Neuronal stem cell (in vitro differentiated cells): ENCODE measurements around the gene PCDHB5.
A peak's percentile ranks its signal among the peaks of the same experiment; 100 is the strongest.
"Not testable (repeated sequence)": the region's sequence is repeated elsewhere in the genome, so short reads cannot be mapped to it uniquely, and the experiment has no call there.

Source experiments
- DNase-seq: peaks from one replicate; pipeline ENCODE4 v3.0.0-alpha.2; 2013; ENCODE audit warnings: low spot score
- H2AFZ ChIP-seq: one replicate; pipeline ENCODE4 v1.6.1; 2013; ENCODE audit warnings: mild to moderate bottlenecking, low read length, inconsistent platforms
- H2AK5ac ChIP-seq: 2 replicates; pipeline ENCODE4 v1.6.1; 2013; ENCODE audit warnings: low read depth, mild to moderate bottlenecking, inconsistent platforms, low read length, moderate library complexity, mixed read lengths
- H2BK120ac ChIP-seq: 2 replicates; pipeline ENCODE4 v1.6.1; 2013; ENCODE audit warnings: low read depth, mild to moderate bottlenecking, inconsistent platforms, low read length, moderate library complexity, mixed read lengths
- H2BK12ac ChIP-seq: one replicate; pipeline ENCODE4 v1.6.1; 2013; ENCODE audit warnings: low read length, inconsistent platforms
- H2BK15ac ChIP-seq: 2 replicates; pipeline ENCODE4 v1.6.1; 2013; ENCODE audit warnings: mild to moderate bottlenecking, low read length, inconsistent platforms, mixed read lengths
- H2BK5ac ChIP-seq: one replicate; pipeline ENCODE4 v1.6.1; 2013; ENCODE audit warnings: inconsistent platforms, mild to moderate bottlenecking, low read length, moderate library complexity
- H3K14ac ChIP-seq: one replicate; pipeline ENCODE4 v1.6.1; 2013; ENCODE audit warnings: low read length, inconsistent platforms
- H3K18ac ChIP-seq: 2 replicates; pipeline ENCODE4 v1.6.1; 2013; ENCODE audit warnings: low read length, inconsistent platforms
- H3K23ac ChIP-seq: 2 replicates; pipeline ENCODE4 v1.6.1; 2013; ENCODE audit warnings: low read depth, mild to moderate bottlenecking, mixed read lengths, low read length, inconsistent platforms; ENCODE audit not compliant: poor library complexity
- H3K27ac ChIP-seq: replicated peaks from 3 replicates; pipeline ENCODE4 v1.5.1; 2013; ENCODE audit warnings: low read length, inconsistent platforms
- H3K27me3 ChIP-seq, 3 experiments: 2 replicates each; pipeline ENCODE4 v1.6.1; 2013; ENCODE audit warnings: low read length in 3 of 3, mild to moderate bottlenecking in 2 of 3, inconsistent platforms in 1 of 3, low read depth in 1 of 3, mixed read lengths in 1 of 3, moderate library complexity in 1 of 3; ENCODE audit not compliant: control insufficient read depth in 3 of 3, insufficient read depth in 3 of 3
- H3K36me3 ChIP-seq, 2 donors: replicated peaks in 1 of 2; 2 replicates each; pipeline ENCODE4 v1.6.1; 2013; ENCODE audit warnings: low read length in 2 of 2; ENCODE audit not compliant: control insufficient read depth in 2 of 2, insufficient read depth in 2 of 2
- H3K4ac ChIP-seq: 2 replicates; pipeline ENCODE4 v1.6.1; 2013; ENCODE audit warnings: inconsistent platforms, mild to moderate bottlenecking, low read length, moderate library complexity
- H3K4me1 ChIP-seq, 2 donors: 1 replicate in 1 of 2; 2 replicates in 1 of 2; pipeline ENCODE4 v1.6.1; 2013; ENCODE audit warnings: low read length in 2 of 2, low read depth in 1 of 2; ENCODE audit not compliant: control insufficient read depth in 2 of 2, insufficient read depth in 1 of 2
- H3K4me2 ChIP-seq: one replicate; pipeline ENCODE4 v1.6.1; 2013; ENCODE audit warnings: mild to moderate bottlenecking, low read length, inconsistent platforms; ENCODE audit not compliant: insufficient read depth, poor library complexity, severe bottlenecking
- H3K4me3 ChIP-seq, 2 donors: 2 replicates each; pipeline ENCODE4 v1.5.1; 2013; ENCODE audit warnings: low read length in 2 of 2, mild to moderate bottlenecking in 2 of 2, inconsistent platforms in 1 of 2, moderate library complexity in 1 of 2
- H3K79me1 ChIP-seq: one replicate; pipeline ENCODE4 v1.6.1; 2013; ENCODE audit warnings: low read depth, mild to moderate bottlenecking, inconsistent platforms, low read length, moderate library complexity
- H3K9ac ChIP-seq: one replicate; pipeline ENCODE4 v1.6.1; 2013; ENCODE audit warnings: mild to moderate bottlenecking, low read depth, low read length, inconsistent platforms; ENCODE audit not compliant: poor library complexity
- H3K9me3 ChIP-seq, 2 donors: replicated peaks in 1 of 2; 2 replicates each; pipeline versions ENCODE3 to v1.6.1; 2013; ENCODE audit warnings: low read length in 2 of 2, mild to moderate bottlenecking in 2 of 2, inconsistent platforms in 1 of 2, low read depth in 1 of 2, mixed read lengths in 1 of 2, moderate library complexity in 1 of 2; ENCODE audit not compliant: control insufficient read depth in 2 of 2, insufficient read depth in 1 of 2
- H4K8ac ChIP-seq: one replicate; pipeline ENCODE4 v1.6.1; 2013; ENCODE audit warnings: low read depth, mild to moderate bottlenecking, inconsistent platforms, low read length, moderate library complexity
- H4K91ac ChIP-seq: one replicate; pipeline ENCODE4 v1.6.1; 2013; ENCODE audit warnings: low read length, low read depth, mild to moderate bottlenecking, inconsistent platforms; ENCODE audit not compliant: poor library complexity
- WGBS, 2 donors: extraction: QIAGEN DNeasy Blood & Tissue Kit; methylation state at CpG; one replicate each; pipeline ENCODE4 v1.1.7; 2013; ENCODE audit warnings: missing lambda C conversion rate in 2 of 2, mixed read lengths in 1 of 2; ENCODE audit not compliant: insufficient read length in 2 of 2, insufficient replicate concordance in 1 of 2; ENCODE audit errors: extremely low coverage in 2 of 2; 5-methylcytosine and 5-hydroxymethylcytosine counted together

The PCDHB5 gene

DNA sequence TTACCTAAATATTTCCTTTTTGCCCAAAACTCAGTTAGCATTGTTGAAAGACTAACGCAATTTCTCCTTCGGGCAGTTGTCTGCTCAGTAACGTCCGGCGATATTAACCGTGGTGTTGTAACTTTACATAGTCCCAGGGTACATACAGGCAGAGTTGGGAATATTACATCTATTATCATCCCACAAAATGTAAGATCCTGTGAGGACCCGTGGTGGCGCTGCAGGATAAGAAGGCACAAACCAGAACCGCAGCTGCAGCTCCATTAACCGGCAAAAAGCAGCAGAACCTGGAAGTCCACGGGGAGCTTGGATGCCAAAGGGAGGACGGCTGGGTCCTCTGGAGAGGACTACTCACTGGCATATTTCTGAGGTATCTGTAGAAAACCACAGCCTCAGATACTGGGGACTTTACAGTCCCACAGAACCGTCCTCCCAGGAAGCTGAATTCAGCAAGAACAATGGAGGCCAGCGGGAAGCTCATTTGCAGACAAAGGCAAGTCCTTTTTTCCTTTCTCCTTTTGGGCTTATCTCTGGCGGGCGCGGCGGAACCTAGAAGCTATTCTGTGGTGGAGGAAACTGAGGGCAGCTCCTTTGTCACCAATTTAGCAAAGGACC lies 42.7 kb downstream of the PCDHB5 start, which contains the start of gene PCDHB8:
Gene PCDHB8 (plus strand): TSS at position 214 of the 615 bp plus-strand sequence. CDS start 245 bp downstream, at position 459.
- not testable (repeated sequence) for H2BK5ac ChIP-seq, H3K9ac ChIP-seq, H3K18ac ChIP-seq, H2BK120ac ChIP-seq, H3K27ac ChIP-seq, H3K36me3 ChIP-seq, H2AFZ ChIP-seq, H2BK12ac ChIP-seq, H3K4ac ChIP-seq, H3K23ac ChIP-seq, H3K27me3 ChIP-seq, H3K4me1 ChIP-seq, H2BK15ac ChIP-seq, H4K8ac ChIP-seq, H4K91ac ChIP-seq, H3K4me3 ChIP-seq, H3K14ac ChIP-seq, DNase-seq, H2AK5ac ChIP-seq, H3K4me2 ChIP-seq, H3K79me1 ChIP-seq
- WGBS, 2 donors, result no CpG with 5 or more reads among the region's 18 CpGs
- peaks cover 11 to 14% of the 10 kb centered on the region in 2 donors for H3K9me3 ChIP-seq

DNA sequence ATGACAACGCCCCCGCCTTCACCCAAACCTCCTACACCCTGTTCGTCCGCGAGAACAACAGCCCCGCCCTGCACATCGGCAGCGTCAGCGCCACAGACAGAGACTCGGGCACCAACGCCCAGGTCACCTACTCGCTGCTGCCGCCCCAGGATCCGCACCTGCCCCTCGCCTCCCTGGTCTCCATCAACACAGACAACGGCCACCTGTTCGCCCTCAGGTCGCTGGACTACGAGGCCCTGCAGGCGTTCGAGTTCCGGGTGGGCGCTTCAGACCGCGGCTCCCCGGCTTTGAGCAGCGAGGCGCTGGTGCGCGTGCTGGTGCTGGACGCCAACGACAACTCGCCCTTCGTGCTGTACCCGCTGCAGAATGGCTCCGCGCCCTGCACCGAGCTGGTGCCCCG lies 44.4 kb downstream of the PCDHB5 start:
- not testable (repeated sequence) for H3K4ac ChIP-seq, H2AFZ ChIP-seq, H2BK5ac ChIP-seq, H3K36me3 ChIP-seq, H2BK120ac ChIP-seq, H4K8ac ChIP-seq, H2BK15ac ChIP-seq, H3K27me3 ChIP-seq, H3K9ac ChIP-seq, H4K91ac ChIP-seq, H3K23ac ChIP-seq, H2BK12ac ChIP-seq, H2AK5ac ChIP-seq, DNase-seq, H3K4me1 ChIP-seq, H3K4me2 ChIP-seq, H3K14ac ChIP-seq, H3K4me3 ChIP-seq, H3K27ac ChIP-seq, H3K18ac ChIP-seq, H3K79me1 ChIP-seq
- H3K9me3 ChIP-seq, result peaks cover 7 to 12% of the 10 kb centered on the region in 2 donors
- WGBS, 2 donors, result no CpG with 5 or more reads among the region's 39 CpGs

DNA sequence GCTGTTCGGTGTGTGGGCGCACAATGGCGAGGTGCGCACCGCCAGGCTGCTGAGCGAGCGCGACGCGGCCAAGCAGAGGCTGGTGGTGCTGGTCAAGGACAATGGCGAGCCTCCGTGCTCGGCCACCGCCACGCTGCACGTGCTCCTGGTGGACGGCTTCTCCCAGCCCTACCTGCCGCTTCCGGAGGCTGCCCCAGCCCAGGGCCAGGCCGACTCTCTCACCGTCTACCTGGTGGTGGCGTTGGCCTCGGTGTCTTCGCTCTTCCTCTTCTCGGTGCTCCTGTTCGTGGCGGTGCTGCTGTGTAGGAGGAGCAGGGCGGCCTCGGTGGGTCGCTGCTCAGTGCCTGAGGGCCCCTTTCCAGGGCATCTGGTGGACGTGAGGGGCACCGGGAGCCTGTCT lies 44.9 kb downstream of the PCDHB5 start:
- H3K27me3 ChIP-seq, H3K4ac ChIP-seq, H3K27ac ChIP-seq, H3K36me3 ChIP-seq, DNase-seq, H4K8ac ChIP-seq, H2AFZ ChIP-seq, H3K18ac ChIP-seq, H2BK15ac ChIP-seq, H3K4me1 ChIP-seq, H4K91ac ChIP-seq, H3K4me3 ChIP-seq, H3K23ac ChIP-seq, H3K4me2 ChIP-seq, H3K79me1 ChIP-seq, H2BK12ac ChIP-seq, H2AK5ac ChIP-seq, H2BK120ac ChIP-seq, H2BK5ac ChIP-seq: not testable (repeated sequence)
- WGBS, 2 donors, result no CpG with 5 or more reads among the region's 32 CpGs
- H3K9ac ChIP-seq, result peak overlapping the region; percentile 70
- peak overlapping the region; percentile 8 for H3K14ac ChIP-seq
- H3K9me3 ChIP-seq, result peaks cover 7 to 16% of the 10 kb centered on the region in 2 donors

DNA sequence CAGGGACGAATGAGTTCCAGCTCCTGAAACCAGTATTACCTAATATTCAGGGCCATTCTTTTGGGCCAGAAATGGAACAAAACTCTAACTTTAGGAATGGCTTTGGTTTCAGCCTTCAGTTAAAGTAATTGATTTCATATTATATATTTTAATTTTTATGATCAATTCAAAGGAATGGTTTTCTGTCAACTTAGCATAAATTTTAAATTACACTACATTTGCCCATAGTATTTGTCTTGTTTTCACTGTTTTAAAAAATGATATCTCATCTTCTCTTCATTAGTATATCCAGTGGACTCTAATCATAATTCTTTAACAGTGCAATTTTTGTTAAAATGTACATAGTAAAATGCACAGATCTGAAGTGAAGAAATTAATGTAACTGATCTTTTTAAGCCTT lies 45.3 kb downstream of the PCDHB5 start:
- H4K8ac ChIP-seq, result no peak overlapping the region
- no CpG with 5 or more reads among the region's 1 CpG for WGBS, 2 donors

More for the DNA sequence above, 45.3 kb downstream of the PCDHB5 start:
- Histone ChIP-seq H3K9me3 (peaks cover 7 to 19% of the 10 kb centered on the region in 2 donors), H2AFZ (no peak overlapping the region), H3K4me3 (no peak overlapping the region), H3K36me3 (no peaks in the 10 kb centered on the region), H2BK15ac (no peak overlapping the region), H3K27me3 (no peaks in the 10 kb centered on the region), H2AK5ac (no peak overlapping the region), H3K27ac (no peak overlapping the region), H2BK120ac (no peak overlapping the region), H3K4me2 (no peak overlapping the region), H3K14ac (no peak overlapping the region), H2BK12ac (no peak overlapping the region), H4K91ac (no peak overlapping the region), H3K23ac (no peak overlapping the region), H3K4me1 (no peaks in the 10 kb centered on the region), H3K9ac (no peak overlapping the region), H3K18ac (no peak overlapping the region), H3K79me1 (peaks cover 2% of the 10 kb centered on the region), H3K4ac (no peak overlapping the region), H2BK5ac (no peak overlapping the region)
- no peak for DNase-seq
